HepG2 (cell line): ENCODE measurements around the gene DDR1. TPM values are rescaled to one million over a fixed set of nuclear protein-coding genes. Genes with fewer than 3 reads are reported as not detected.

ENCODE experiments used
- ATAC-seq: fragments of 200-7000 bp; cut with Tn5 transposase; 3 replicates; pipeline ENCODE4 v1.9.1; 2020; ENCODE audit warnings: mild to moderate bottlenecking, moderate library complexity
- BruUV-seq: library from RNA; stranded (reverse); fragments of 400-500 nt; replicated peaks from 2 replicates; lab custom pipeline; 2021; lab: Mats Ljungman, UMichigan
- CTCF ChIA-PET: fragments of 300-600 bp; formaldehyde crosslinking; extraction: SDS; loops from one replicate; lab custom pipeline; 2021; ENCODE audit warnings: low total read pairs, inconsistent platforms, low intra/inter-chr PET ratio; lab: Yijun Ruan, JAX
- POLR2A ChIA-PET: fragments of 350-600 bp; sonication (Branson Sonifier 250); formaldehyde crosslinking; loops from one replicate; lab custom pipeline; 2020; ENCODE audit warnings: antibody characterized with exemption, inconsistent platforms; lab: Yijun Ruan, JAX
- DNase-seq: peaks from one replicate; pipeline ENCODE4 v3.0.0-alpha.2; 2015; ENCODE audit warnings: low spot score
- FAIRE-seq: peaks from 3 replicates; lab custom pipeline; 2011; peaks lifted over from hg19 to GRCh38; lab: Jason Lieb, UNC
- H2AFZ ChIP-seq: one replicate; pipeline ENCODE4 v1.6.1; 2011; ENCODE audit warnings: low read length, inconsistent platforms
- H3K27ac ChIP-seq: fragments of 300-600 bp; 3 replicates; pipeline ENCODE4 v1.8.0; 2011; ENCODE audit warnings: mixed run types, mild to moderate bottlenecking, mixed read lengths, low read length, inconsistent platforms; ENCODE audit not compliant: insufficient read depth; ENCODE audit errors: extremely low read length
- H3K27me3 ChIP-seq, 2 experiments: fragments of 200-600 bp in 1 of 2; 2 replicates in 1 of 2; 3 replicates in 1 of 2; pipeline versions ENCODE4 v1.6.0 to v1.8.0; 2011; ENCODE audit warnings: low read length in 2 of 2, mild to moderate bottlenecking in 2 of 2, moderate library complexity in 2 of 2, inconsistent platforms in 1 of 2; ENCODE audit not compliant: insufficient read depth in 2 of 2, control insufficient read depth in 1 of 2
- H3K36me3 ChIP-seq, 2 experiments: fragments of 200-600 bp in 1 of 2; replicated peaks in 1 of 2; 2 replicates in 1 of 2; 3 replicates in 1 of 2; pipeline versions ENCODE4 v1.5.1 to v1.8.0; 2011; ENCODE audit warnings: low read length in 2 of 2, inconsistent platforms in 1 of 2; ENCODE audit not compliant: insufficient read depth in 2 of 2, control insufficient read depth in 1 of 2
- H3K4me1 ChIP-seq: 2 replicates; pipeline ENCODE4 v1.5.1; 2012; ENCODE audit warnings: low read length, inconsistent platforms; ENCODE audit not compliant: insufficient read depth
- H3K4me2 ChIP-seq: 2 replicates; pipeline ENCODE4 v1.6.0; 2011; ENCODE audit warnings: low read depth, low read length, inconsistent platforms
- H3K4me3 ChIP-seq, 3 experiments: fragments of 200-600 bp in 1 of 3; sonication (generic), shearing (Covaris generic) in 1 of 3; replicated peaks in 1 of 3; 2 replicates each; pipeline ENCODE4 v1.5.1; 2011 to 2016; ENCODE audit warnings: low read length in 3 of 3, inconsistent platforms in 2 of 3, low read depth in 2 of 3, mild to moderate bottlenecking in 2 of 3, control low read depth in 1 of 3, mixed read lengths in 1 of 3; ENCODE audit not compliant: insufficient read depth in 1 of 3
- H3K79me2 ChIP-seq: one replicate; pipeline ENCODE4 v1.6.1; 2011; ENCODE audit warnings: low read length, inconsistent platforms; ENCODE audit not compliant: insufficient read depth
- H3K9ac ChIP-seq: 2 replicates; pipeline ENCODE4 v1.6.0; 2011; ENCODE audit warnings: mild to moderate bottlenecking, low read depth, low read length, inconsistent platforms; ENCODE audit not compliant: insufficient read depth
- H3K9me3 ChIP-seq: 2 replicates; pipeline ENCODE4 v1.5.1; 2012; ENCODE audit warnings: mild to moderate bottlenecking, low read length
- H4K20me1 ChIP-seq: 2 replicates; pipeline ENCODE4 v1.6.0; 2011; ENCODE audit warnings: inconsistent platforms, mild to moderate bottlenecking, low read length, moderate library complexity; ENCODE audit not compliant: insufficient read depth
- ELF3 ChIP-seq: IDR thresholded peaks from 2 replicates; pipeline ENCODE4 v1.6.1; 2016; ENCODE audit warnings: missing genetic modification reagents, missing compliant biosample characterization
- ETV6 ChIP-seq: sonication (generic); formaldehyde crosslinking; conservative IDR thresholded peaks from 2 replicates; pipeline ENCODE4 v1.4.0; 2020; ENCODE audit warnings: missing genetic modification reagents
- FIP1L1 ChIP-seq: fragments of 200-400 bp; formaldehyde crosslinking; IDR thresholded peaks from 2 replicates; pipeline ENCODE4 v1.6.1; 2018; ENCODE audit warnings: low read depth, mild to moderate bottlenecking, low read length, moderate library complexity, borderline replicate concordance; ENCODE audit not compliant: insufficient read depth
- GPN1 ChIP-seq: sonication (generic); formaldehyde crosslinking; IDR thresholded peaks from 2 replicates; pipeline ENCODE4 v1.5.1; 2020; ENCODE audit warnings: missing genetic modification reagents, borderline replicate concordance
- HDAC6 ChIP-seq: fragments of 200-600 bp; sonication (generic); IDR thresholded peaks from 2 replicates; pipeline ENCODE4 v1.7.0; 2017; ENCODE audit warnings: mild to moderate bottlenecking, antibody characterized with exemption, low read length, low read depth
- IKZF4 ChIP-seq: sonication (generic); formaldehyde crosslinking; IDR thresholded peaks from 2 replicates; pipeline ENCODE4 v1.5.1; 2020; ENCODE audit warnings: borderline replicate concordance, mild to moderate bottlenecking, low read depth, missing genetic modification reagents; ENCODE audit errors: not compliant biosample characterization
- MED13 ChIP-seq: sonication (generic); formaldehyde crosslinking; IDR thresholded peaks from 2 replicates; pipeline ENCODE4 v1.5.0; 2020; ENCODE audit warnings: missing genetic modification reagents
- RFX5 ChIP-seq: IDR thresholded peaks from 2 replicates; pipeline ENCODE4 v1.6.1; 2011; ENCODE audit warnings: low read depth, low read length, improper control_type of control experiment
- SIX4 ChIP-seq: sonication (generic); formaldehyde crosslinking; IDR thresholded peaks from 2 replicates; pipeline ENCODE4 v1.4.0; 2020; ENCODE audit warnings: missing genetic modification reagents
- TCF7L2 ChIP-seq: IDR thresholded peaks from 2 replicates; pipeline ENCODE4 v1.6.1; 2011; ENCODE audit warnings: mild to moderate bottlenecking, low read depth, low read length, moderate library complexity
- TGIF2 ChIP-seq: IDR thresholded peaks from 2 replicates; pipeline ENCODE4 v1.6.1; 2016; ENCODE audit warnings: control low read depth, missing compliant biosample characterization
- ZMAT3 ChIP-seq: sonication (generic); formaldehyde crosslinking; conservative IDR thresholded peaks from 2 replicates; pipeline ENCODE4 v1.7.0; 2021; ENCODE audit warnings: missing genetic modification reagents
- ZNF333 ChIP-seq: sonication (generic); formaldehyde crosslinking; IDR thresholded peaks from 2 replicates; pipeline ENCODE4 v1.4.0; 2020; ENCODE audit warnings: mild to moderate bottlenecking, missing genetic modification reagents, borderline replicate concordance
- ZNF496 ChIP-seq: sonication (generic); formaldehyde crosslinking; IDR thresholded peaks from 2 replicates; pipeline ENCODE4 v1.8.1; 2023; ENCODE audit warnings: mild to moderate bottlenecking, moderate library complexity, missing genetic modification reagents; ENCODE audit not compliant: insufficient replicate concordance
- ZNF546 ChIP-seq: sonication (generic); formaldehyde crosslinking; conservative IDR thresholded peaks from 2 replicates; pipeline ENCODE4 v1.8.1; 2023; ENCODE audit warnings: mild to moderate bottlenecking, missing genetic modification reagents
- ZNF619 ChIP-seq: sonication (generic); formaldehyde crosslinking; IDR thresholded peaks from 2 replicates; pipeline ENCODE4 v1.4.0; 2020; ENCODE audit warnings: mild to moderate bottlenecking, missing genetic modification reagents
- ZNF749 ChIP-seq: sonication (generic); formaldehyde crosslinking; IDR thresholded peaks from 2 replicates; pipeline ENCODE4 v1.8.0; 2022; ENCODE audit warnings: mild to moderate bottlenecking, missing genetic modification reagents, moderate library complexity, borderline replicate concordance
- ZNF883 ChIP-seq: sonication (generic); formaldehyde crosslinking; IDR thresholded peaks from 2 replicates; pipeline ENCODE4 v1.5.1; 2020; ENCODE audit warnings: mild to moderate bottlenecking, missing genetic modification reagents; ENCODE audit errors: not compliant biosample characterization
- WGBS: methylation state at CpG from one replicate; pipeline ENCODE4 v1.1.6; 2017; ENCODE audit warnings: low lambda C conversion rate; 5-methylcytosine and 5-hydroxymethylcytosine counted together
- in situ Hi-C: cut with HindIII; loops from 2 replicates; pipeline ENCODE4 v1.10.0; 2017; ENCODE audit warnings: low pct_unique_long_range_greater_than_20kb; ENCODE audit not compliant: extremely low pct_ligation_motif_present
- intact Hi-C: fragments of 100-400 bp; cut with micrococcal nuclease; formaldehyde crosslinking; loops from one replicate; pipeline ENCODE4 v1.10.0; 2022; ENCODE audit not compliant: unreplicated experiment
- polyA plus RNA-seq, 8 experiments: library from polyadenylated mRNA; depleted of rRNA in 3 of 8; stranded (reverse) in 7 of 8; unstranded in 1 of 8; fragments of >200 nt; fragmentation: Illumina TruSeq in 4 of 8; extraction: Trizol in 4 of 8; gene quantifications; 2 replicates each; pipeline versions ENCODE4 v1.2.1 to v1.2.3, GENCODE V29; 2011 to 2016; ENCODE audit warnings: low read depth in 4 of 8, missing spikeins in 1 of 8, mixed read lengths in 1 of 8; ENCODE audit not compliant: insufficient read depth in 1 of 8
- total RNA-seq, 5 experiments: library from RNA; depleted of rRNA; stranded (reverse); fragments of >200 nt; fragmentation: Illumina TruSeq; extraction: Trizol; gene quantifications; 2 replicates each; pipeline ENCODE4 v1.2.3, GENCODE V29; 2016; ENCODE audit warnings: low read depth in 1 of 5
- TF ChIP-seq, protein P1 (sequence below): IDR thresholded peaks from 2 replicates; pipeline ENCODE4 v1.6.1; 2016; ENCODE audit warnings: mild to moderate bottlenecking, missing biosample characterization, missing genetic modification reagents

DDR1 gene
- total and polyA plus RNA-seq, 2 of the 13 experiments (the other 11 are each of a cell fraction or from before 2014, with no cell fraction given): 16.7 to 20.2 TPM

DNA sequence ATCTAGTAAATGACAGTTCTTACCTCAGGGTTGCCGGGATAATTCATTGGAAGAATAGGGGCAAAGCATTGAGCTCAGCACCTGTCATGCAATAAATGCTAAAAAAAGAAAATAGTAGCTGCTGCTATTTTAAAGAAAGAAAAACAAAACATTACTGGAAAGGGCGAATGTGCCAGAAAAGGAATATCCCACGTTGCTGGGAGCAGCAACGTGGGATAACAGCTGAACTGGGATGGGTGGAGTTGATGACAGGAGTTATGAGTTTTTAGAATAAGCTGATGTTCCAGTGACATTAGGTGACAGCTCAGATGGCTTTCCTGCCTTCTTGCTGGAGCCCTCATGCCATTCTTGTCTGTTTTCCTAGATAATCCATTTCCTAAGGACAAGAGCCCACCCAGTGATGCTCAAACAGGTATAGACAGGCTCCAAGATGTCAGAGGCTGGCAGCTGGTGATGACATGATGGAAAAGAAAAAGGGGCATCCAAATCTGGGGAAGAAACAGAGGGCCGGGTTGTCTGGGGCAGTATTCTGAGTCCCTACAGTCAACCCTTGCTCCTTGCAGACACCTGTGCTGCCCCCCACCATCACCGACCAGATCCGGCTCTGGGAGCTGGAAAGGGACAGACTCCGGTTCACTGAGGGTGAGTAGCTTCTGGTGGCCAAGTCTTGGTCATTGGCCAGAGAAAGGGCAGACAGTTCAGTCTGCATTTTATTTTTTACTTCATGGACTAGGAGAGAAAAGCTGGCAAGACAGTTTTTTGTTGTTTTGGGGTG, 28.6 kb downstream of the DDR1 start:
- POLR2A ChIA-PET: interaction anchor here (1.1 to 3.4 kb wide), 11 partner anchors 8 to 196 kb away, joined by 3 to 24 read pairs (median 7); partner anchors contain the start of genes DDR1 and MDC1

More for the DNA sequence above, 28.6 kb downstream of the DDR1 start:
- no peak overlapping the region for H3K9ac ChIP-seq
- H3K36me3 ChIP-seq: peaks cover 11 to 40% of the 10 kb centered on the region in 2 experiments
- in situ Hi-C loops: no loop called here
- TF ChIP-seq MED13 (CRISPR knock-in tag) (no peak), SIX4 (CRISPR knock-in tag) (no peak), FIP1L1 (no peak), ZNF749 (CRISPR knock-in tag) (no peak), HDAC6 (no peak), ELF3 (CRISPR knock-in tag) (no peak), ZNF619 (CRISPR knock-in tag) (no peak), ZNF883 (no peak), TGIF2 (CRISPR knock-in tag) (no peak), ZNF496 (CRISPR knock-in tag) (no peak), ZNF546 (CRISPR knock-in tag) (no peak), GPN1 (CRISPR knock-in tag) (no peak), ZNF333 (CRISPR knock-in tag) (no peak), ETV6 (CRISPR knock-in tag) (no peak), IKZF4 (CRISPR knock-in tag) (no peak), ZMAT3 (CRISPR knock-in tag) (no peak), TCF7L2 (no peak), RFX5 (no peak)
- TF ChIP-seq, protein P1, sequence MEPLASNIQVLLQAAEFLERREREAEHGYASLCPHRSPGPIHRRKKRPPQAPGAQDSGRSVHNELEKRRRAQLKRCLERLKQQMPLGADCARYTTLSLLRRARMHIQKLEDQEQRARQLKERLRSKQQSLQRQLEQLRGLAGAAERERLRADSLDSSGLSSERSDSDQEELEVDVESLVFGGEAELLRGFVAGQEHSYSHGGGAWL: no peak
- TF ChIP-seq, all 625 proteins: peak for 0
- WGBS: 95% methylated on average over 8 of the region's 8 CpGs
- peaks cover 39% of the 10 kb centered on the region for H3K4me1 ChIP-seq
- no peak for ATAC-seq
- H3K4me2 ChIP-seq: no peak overlapping the region
- peaks cover 28% of the 10 kb centered on the region for H3K79me2 ChIP-seq
- intact Hi-C loops: no loop called here
- no peak for DNase-seq
- H3K9me3 ChIP-seq: no peaks in the 10 kb centered on the region
- CTCF ChIA-PET: no interaction called here
- H3K4me3 ChIP-seq: no peak overlapping the region
- FAIRE-seq: no peak
- H2AFZ ChIP-seq: no peak overlapping the region
- H3K27me3 ChIP-seq: no peaks in the 10 kb centered on the region; a peak in 1 of 5 replicates
- peak overlapping the region; percentile 61 for H3K27ac ChIP-seq
- BruUV-seq: no TSS peak
- H4K20me1 ChIP-seq: no peaks in the 10 kb centered on the region
